ENCODE measurements around the gene ACOT7. TPM values are rescaled to one million over a fixed set of nuclear protein-coding genes. Genes with fewer than 3 reads are reported as not detected.

ACOT7 gene
- total RNA-seq, 1 donor from 2014 or later: 21.8 TPM

GRCh38 chr1:6271554-6271953 lies 122.0 kb downstream of the ACOT7 start:
- no peak for DNase-seq (ENCODE audit: low read depth in 2 of 2)

GRCh38 chr1:6271006-6271405 lies 122.6 kb downstream of the ACOT7 start:
- no peak for DNase-seq (ENCODE audit: low read depth in 2 of 2)

DNA sequence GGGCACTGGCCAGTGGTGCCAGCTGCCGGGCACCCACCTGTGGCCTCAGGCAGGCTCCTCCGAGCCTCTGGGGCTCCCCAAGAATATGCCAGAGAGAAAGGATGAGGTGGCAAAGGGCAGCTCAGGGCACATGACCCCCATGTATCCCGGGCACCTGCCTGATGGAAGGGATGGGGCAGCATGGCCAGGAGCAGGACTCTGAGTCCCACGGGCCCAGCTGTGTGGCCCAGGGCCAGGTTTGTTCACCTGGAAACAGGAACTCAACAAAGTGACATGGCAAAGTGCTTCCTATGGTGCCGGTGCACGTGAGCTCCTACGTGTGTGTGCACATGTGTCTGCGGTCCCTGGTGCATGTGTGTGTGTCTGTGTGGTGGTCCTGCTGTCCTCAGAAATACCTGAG lies 123.2 kb downstream of the ACOT7 start:
- DNase-seq (ENCODE audit: low read depth in 2 of 2): no peak

- DNase-seq (ENCODE audit: low read depth in 2 of 2): no peak
Observed at GRCh38 chr1:6269720-6270400, 123.7 kb downstream of the ACOT7 start.

DNA sequence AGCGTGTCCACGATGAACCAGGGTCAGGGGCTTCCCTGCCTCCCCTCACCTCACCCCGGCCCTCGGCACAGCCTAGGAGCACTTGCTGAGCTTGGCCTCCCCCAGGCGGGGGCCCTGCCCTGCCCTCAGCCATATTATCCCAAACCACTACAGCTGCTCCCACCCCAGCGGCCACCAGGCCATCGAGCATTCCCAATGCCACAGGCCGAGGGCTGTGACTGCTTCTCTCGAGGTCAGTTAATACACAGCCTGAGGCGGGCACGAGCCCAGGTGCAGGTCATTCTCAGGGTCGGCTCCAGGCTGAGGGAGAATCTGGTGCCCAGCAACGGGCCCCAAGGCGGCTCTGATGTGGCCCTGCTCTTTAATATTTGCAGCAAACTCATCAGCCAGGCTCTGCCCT lies 124.3 kb downstream of the ACOT7 start:
- no peak for DNase-seq (ENCODE audit: low read depth in 2 of 2)

DNA sequence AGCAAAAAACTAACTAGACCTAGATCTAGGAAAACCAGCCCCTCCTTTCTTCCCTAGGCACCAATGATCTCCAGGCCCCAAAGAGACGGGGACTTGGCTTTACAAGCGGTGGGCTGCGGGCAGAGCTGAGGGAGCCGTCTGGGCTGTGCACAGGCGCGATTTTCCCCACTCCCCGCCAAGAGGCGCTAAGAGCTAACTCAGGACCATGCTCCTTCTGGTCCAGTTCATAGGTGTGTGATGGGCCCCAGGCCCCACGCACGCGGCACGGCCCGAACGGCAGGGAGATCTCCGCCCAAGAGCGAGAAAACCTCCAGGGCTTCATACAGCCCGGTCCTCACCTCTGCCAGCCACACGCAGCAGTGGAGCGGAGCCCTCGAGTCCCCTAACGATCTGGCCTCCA lies 125.2 kb downstream of the ACOT7 start:
- no peak for DNase-seq (ENCODE audit: low read depth in 2 of 2)

DNA sequence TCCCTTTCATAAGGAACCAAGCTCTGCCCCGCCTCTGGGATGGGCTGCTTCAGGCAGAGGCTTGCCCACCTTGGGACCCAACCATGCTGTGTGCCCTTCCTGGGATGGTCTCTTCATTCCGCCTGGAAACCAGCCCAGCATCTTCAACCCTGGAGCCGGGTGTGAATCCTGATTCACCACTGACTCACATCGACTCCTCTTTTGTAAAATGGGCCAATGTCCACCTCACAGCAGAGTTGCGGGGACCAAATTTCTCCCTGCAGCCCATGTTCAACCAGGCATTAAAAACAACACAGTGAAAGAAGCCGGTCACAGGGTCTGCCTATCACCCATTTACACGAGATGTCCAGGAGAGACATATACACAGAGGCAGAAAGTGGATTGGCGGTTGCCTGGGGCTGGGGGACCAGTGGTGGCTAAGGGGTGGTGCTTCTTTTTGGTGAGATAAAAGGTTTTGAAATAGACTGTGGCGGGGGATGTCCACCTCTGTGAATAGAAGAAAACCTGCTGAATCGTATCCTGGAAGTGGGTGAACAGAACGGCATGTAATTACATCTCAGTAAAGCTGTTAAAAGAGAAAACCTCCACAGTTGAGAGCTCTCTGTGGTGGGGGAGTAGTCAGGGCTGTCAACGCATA lies 125.8 kb downstream of the ACOT7 start:
- DNase-seq (ENCODE audit: low read depth in 2 of 2): no peak

- no peak for DNase-seq (ENCODE audit: low read depth in 2 of 2)
Observed at GRCh38 chr1:6266641-6267040, 126.9 kb downstream of the ACOT7 start.

DNA sequence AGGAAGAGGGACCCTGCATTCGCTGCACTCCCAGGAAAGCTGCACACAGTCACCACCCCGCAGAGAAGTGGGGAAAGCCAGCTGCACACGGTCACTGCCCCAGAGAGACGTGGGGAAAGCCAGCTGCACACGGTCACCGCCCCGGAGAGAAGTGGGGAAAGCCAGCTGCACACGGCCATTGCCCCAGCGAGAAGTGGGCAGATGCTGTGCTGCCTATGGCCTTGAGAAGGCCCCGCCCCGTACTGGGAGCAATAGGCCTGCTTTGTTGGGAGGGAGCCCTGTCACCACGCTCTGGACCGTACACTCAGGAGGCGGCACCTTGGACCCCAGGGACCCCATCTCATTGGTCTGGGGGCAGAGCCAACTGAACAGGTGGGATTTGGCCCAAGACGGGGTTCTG lies 128.4 kb downstream of the ACOT7 start:
- no peak for DNase-seq (ENCODE audit: low read depth in 2 of 2)

DNA sequence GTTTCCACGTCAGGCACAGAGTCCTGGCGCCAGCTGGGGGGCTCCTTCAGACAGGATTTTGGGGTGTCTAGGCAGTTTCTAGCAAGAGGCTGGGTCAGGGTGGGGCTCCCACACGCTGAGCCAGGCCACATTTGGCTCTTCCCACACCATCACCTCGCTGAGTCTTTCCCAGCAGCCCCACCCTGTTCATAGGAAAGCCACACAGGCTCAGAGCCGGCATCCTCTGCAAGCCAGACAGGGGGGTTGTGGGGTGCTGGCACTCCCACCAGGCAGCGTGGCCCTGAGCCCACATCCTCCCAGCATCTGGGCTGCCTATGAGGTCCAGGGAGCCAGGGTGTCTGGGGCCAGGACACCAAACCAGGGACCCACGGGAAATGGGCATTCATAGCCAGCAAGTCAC lies 129.9 kb downstream of the ACOT7 start:
- DNase-seq (ENCODE audit: low read depth in 2 of 2): no peak

DNA sequence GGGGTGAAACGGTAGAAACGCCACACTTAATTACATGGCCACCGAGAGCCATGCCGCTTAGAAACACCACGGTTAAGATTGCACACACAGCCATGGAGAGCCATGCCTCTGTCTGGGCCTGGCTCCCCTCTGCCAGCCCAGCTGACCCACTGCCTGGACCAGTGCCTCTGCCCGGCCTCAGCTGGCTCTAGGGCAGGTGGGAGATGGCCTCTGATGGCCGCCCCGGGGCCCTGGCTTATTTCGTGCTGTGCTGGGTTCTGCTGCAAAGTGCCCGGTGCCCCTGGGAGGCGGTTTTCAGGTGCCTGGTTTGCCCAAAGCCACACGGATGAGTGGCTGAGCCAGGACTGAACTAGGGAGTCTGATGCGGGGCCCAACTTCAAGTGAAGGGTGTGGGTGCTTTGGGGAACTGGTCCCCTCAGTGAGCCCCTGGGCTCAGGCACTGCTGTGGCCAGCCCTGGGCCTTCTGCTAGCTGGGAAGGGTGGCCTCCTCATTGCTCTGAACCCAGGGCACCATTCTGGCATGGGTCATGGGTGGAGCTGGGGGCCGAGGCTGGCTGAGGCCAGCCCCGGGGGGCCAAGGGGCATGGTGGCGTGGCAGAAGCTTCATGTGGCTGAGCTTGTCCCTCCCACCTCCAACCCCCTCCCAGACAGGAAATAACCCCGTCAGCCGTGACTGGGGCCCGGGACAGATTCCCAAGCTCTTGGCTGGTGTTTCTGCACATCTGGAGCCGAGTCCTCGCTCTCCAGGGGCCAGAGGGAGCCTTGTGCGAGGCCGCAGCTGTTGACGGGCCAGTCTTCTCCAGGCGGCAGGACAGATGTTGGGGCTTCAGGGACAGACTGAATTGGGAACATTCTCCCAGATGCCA lies 130.8 kb downstream of the ACOT7 start:
- no peak for DNase-seq (ENCODE audit: low read depth in 2 of 2)

GRCh38 chr1:6261615-6261995 lies 132.0 kb downstream of the ACOT7 start:
- no peak for DNase-seq (ENCODE audit: low read depth in 2 of 2)

GRCh38 chr1:6260961-6261614 lies 132.5 kb downstream of the ACOT7 start, which contains the start of gene GPR153:
GPR153 (minus strand) TSS chr1:6261098; CDS start chr1:6254905, 6,193 bp downstream.
- DNase-seq (ENCODE audit: low read depth in 2 of 2): peak in 1 of 2 donors; percentile 55

- DNase-seq (ENCODE audit: low read depth in 2 of 2): peak in 1 of 2 donors; percentile 29
Observed at GRCh38 chr1:6260433-6260934, 133.1 kb downstream of the ACOT7 start.

- DNase-seq (ENCODE audit: low read depth in 2 of 2): peak; percentile 24 to 67
Observed at GRCh38 chr1:6259491-6260362, 133.8 kb downstream of the ACOT7 start.

GRCh38 chr1:6258675-6259074 lies 134.9 kb downstream of the ACOT7 start:
- DNase-seq (ENCODE audit: low read depth in 2 of 2): no peak

DNA sequence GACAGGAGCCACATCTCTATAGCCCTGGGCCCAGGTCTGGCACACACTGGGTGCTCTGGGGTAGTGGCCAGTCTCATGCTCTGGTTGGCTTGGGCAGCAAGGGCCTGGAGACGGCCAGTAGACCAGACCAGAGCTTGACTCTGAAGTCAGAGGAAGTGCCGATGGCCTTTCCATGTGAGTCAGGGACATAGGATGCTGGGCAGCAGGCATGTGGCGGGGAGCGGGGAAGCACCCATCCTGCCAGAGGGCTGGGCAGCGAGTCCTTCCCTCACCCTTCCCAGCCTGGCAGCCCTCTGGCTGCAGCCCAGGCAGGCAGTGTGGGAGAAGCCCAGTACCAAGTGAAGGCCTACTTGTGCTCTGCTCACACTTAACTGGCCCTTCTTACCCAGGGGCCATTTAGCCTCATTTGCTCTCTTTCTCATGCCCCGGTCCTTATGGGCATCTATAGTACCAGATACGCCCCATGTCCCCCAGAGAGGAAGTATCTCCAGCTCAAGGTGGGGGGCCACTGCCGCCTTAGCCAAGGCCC lies 136.0 kb downstream of the ACOT7 start:
- no peak for DNase-seq (ENCODE audit: low read depth in 2 of 2)

DNA sequence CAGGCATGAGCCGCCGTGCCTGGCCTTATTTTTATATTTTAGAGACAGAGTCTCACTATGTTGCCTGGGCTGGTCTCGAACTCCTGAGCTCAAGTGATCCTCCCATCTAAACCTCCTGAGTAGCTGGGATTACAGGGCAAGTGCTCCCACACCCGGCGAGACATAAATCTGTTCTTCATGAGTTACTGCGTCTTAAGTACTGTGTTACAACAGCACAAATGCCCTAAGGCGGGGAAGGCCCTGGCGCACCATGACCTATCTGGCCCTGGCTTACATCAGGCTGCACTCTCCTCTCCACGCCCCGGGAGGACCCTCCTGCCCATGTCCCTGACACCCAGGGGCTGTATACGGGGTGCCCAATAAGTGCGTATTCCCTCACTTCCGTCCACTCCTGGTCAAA lies 136.9 kb downstream of the ACOT7 start:
- DNase-seq (ENCODE audit: low read depth in 2 of 2): no peak

GRCh38 chr1:6254691-6255090 lies 138.9 kb downstream of the ACOT7 start:
- DNase-seq (ENCODE audit: low read depth in 2 of 2): no peak

DNA sequence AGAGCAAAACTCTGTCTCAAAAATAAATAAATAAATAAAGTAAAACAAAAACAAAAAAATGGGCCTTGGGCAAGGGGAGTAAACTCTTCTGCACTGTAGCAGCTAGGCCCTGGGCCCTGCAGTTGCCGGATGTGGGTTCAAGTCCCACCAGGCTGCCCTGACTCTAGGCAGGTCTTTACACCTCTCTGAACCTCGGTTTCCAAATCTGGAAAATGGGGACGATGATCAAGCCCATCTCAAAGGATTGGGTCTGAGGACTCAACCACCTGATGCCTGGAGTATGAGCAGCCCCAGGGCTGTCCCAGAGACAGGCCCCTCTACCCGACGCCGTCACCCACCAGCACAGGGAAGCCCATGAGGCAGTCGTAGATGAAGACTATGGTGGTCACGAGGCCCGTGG lies 140.2 kb downstream of the ACOT7 start:
- DNase-seq (ENCODE audit: low read depth in 2 of 2): no peak

- DNase-seq (ENCODE audit: low read depth in 2 of 2): no peak
Observed at GRCh38 chr1:6252374-6252710, 141.2 kb downstream of the ACOT7 start.
